NCI-H2081 (cell line): ENCODE results near the gene OR51B2.
A peak's percentile ranks its signal among the peaks of the same experiment; 100 is the strongest.
"Not testable (repeated sequence)": the region's sequence is repeated elsewhere in the genome, so short reads cannot be mapped to it uniquely, and the experiment has no call there.

ENCODE experiments used
- DNase-seq, 2 experiments: peaks; one replicate each; lab custom pipeline; 2025; lab: John Stamatoyannopoulos, UW

The OR51B2 gene

DNA sequence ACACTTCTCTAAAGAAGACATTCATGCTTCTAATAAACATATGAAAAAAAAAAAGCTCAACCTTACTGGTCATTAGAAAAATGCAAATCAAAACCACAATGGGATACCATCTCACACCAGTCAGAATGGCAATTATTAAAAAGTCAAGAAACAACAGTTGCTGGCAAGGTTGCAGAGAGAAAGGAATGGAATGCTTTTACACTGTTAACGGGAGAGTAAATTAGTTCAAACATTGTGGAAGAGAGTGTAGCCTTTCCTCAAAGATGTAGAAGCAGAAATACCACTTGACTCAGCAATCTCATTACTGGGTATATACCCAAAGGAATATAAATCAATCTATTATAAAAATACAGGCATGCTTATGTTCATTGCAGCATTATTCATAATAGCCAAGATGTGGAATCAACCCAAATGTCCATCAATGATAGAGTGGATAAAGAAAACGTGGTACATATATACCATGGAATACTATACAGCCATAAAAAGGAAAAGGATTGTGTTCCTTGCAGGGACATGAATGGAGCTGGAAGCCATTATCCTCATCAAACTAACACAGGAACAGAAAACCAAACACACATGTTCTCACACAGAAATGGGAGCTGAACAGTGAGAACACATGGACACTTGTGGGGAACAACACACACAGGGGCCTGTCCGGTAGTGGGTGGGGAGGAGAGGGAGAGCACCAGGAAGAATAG is 10.6 kb downstream of the OR51B2 start:
- not testable (repeated sequence) for DNase-seq

- DNase-seq, result no peak
These were observed 13.7 kb downstream of the OR51B2 start for GRCh38 chr11:5310423-5310822.

DNA sequence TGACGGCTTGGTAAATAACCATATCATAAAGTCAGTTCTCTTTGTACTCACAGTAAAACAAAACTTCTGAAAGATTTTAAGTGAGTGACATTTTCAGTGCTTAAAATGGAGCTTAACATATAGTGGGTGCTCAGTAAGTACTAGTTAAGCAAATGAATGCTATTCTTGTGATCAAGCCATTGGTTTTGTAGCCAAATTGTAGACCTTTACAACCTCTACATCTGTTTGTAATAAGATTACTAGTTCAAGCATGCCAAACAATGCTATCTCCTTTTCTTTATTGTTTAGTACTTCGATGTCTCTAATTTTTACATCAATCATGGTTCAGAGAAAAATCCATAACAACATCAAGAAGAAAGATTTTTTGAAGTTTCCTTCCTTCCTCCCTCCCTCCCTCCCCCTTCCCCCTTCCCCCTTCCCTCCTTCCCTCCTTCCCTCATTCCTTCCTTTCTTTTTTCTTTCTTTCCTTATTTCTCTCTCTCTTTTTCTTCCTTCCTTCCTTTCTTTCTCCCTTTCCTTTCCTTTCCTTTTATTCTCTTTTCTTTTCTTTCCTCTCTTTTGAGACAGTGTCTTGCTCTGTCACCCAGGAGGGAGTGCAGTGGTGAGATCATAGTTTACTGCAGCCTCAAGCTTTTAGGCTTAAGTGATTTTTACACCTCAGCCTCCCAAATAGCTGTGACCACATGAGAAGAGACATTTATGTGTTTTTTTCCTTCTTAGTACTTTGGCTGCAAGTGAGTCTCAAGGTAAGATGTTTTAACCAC is 16.7 kb downstream of the OR51B2 start:
- no peak for DNase-seq

DNA sequence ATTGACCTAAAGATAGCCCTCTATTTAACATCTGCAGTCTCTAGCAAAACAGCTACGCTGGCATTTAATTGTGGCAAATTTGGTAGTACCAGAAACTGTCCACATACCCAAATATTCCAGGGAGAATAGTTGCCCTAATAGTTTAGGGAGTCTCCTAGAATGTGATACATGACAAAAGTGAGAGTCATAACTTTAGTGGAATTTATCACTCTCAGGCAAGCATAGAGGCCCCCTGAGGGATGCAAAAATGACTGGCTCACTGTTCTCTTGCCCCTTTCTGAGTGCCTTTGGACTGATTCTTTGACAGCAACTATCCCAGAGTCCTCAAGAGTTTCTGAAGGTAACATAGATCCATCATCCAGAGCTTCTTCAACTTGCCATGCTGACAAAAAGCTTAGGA is 20.1 kb downstream of the OR51B2 start:
- DNase-seq, result no peak

DNA sequence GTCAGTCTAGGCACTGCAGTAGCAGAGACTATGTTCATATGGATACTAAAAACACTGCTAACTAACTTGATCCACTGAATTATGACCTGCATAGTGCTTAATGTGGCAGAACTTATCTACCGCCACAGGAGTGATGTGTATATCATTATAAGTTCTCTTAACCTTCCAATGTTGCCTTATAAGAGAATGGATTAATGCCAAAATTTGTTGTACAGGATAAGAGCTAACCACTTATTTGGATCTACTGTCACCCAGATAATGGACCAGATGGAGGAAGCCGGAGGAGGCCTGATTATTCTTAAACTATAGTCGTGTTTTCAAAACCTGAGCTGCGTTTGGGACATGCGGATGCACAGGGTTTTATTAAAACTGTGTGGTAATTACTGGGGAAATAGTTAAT is 20.5 kb downstream of the OR51B2 start:
- DNase-seq, result no peak

DNA sequence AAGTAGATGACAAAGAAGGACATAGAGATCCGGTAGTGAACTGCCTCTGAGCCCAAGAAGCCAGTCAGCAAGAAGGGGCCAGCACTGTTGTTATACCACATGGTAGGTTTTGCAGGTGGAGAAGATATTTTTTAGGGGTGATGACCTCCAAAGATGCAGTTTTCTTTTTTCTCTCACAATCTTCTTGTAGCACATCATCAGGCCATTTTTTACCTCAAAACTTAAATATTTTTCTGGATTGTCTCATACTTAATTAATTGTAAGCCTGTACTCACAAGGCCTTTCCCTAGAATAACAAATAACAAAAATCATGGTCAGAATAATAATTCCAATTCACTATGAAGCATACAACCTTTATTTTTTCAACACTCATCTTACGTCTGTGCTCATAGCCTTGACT is 22.3 kb downstream of the OR51B2 start, which contains the start of gene OR51B4:
OR51B4 (minus strand) TSS at position 101 of the 400 bp plus-strand sequence; CDS start at position 101, 0 bp downstream.
- no peak for DNase-seq

DNA sequence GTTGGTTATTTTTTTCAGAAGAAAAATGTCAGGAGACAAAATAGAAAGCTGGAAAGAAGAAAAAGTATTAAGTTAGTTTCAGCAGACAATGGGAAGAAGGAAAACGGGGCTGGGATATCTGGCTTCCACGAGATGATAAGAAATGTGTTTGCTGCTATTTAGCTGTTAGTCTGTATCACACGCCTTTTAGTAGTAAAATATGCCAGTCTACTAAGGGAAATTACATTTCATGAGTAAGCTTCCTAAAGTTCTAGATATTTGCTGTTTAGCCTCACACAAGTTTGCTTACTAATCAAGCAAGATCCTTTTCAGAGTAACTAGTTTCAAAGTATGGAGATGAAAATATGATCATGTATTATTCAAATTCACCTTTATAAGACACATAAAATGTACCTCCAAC is 23.8 kb downstream of the OR51B2 start:
- DNase-seq, result no peak

DNA sequence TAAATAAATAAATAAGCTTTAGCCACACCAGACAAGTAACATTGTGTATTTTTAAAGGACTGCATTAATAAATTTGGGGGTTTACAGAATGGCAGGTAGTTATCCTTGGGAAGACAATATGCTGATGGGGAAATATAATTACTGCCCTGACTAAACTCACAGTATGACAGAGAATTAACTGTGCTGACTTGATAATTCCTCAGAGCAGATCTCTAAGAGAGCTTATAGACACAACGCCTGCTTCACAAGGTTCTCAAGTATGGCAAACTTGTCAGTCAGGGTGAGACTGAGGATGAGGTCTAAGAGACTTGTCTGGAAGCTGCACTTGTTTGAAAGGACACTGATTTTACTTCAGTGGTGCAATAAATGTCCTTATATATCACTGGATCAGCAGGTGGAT is 25.6 kb downstream of the OR51B2 start:
- DNase-seq, result no peak

- DNase-seq, result no peak
These were observed 26.3 kb downstream of the OR51B2 start for GRCh38 chr11:5297721-5298323.

DNA sequence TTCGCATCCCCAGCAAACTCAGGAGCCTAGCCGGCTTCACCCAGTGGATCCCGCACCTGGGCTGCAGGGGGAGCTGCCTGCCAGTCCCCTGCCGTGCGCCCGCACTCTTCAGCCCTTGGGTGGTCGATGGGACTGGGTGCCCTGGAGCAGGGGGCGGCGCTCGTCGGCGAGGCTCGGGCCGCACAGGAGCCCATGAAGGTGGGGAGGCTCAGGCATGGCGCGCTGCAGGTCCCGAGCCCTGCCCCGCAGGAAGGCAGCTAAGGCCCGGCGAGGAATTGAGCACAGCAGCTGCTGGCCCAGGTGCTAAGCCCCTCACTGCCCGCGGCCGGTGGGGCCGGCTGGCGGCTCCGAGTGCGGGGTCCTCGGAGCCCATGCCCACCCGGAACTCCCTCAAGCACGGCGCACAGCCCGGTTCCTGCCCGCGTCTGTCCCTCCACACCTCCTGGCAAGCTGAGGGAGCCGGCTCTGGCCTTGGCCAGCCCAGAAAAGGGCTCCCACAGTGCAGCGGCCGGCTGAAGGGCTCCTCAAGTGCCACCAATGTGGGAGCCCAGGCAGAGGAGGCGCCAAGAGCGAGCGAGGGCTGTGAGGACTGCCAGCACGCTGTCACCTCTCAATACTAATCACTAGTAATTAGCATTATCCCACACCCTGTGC is 29.6 kb downstream of the OR51B2 start:
- not testable (repeated sequence) for DNase-seq

- DNase-seq, result peak in 1 of 2 experiments; percentile 2
These were observed 31.1 kb downstream of the OR51B2 start for GRCh38 chr11:5293028-5293427.

- DNase-seq, result no peak
These were observed 32.8 kb downstream of the OR51B2 start for GRCh38 chr11:5291207-5291838.

GRCh38 chr11:5290106-5290505 is 34.0 kb downstream of the OR51B2 start:
- no peak for DNase-seq

- DNase-seq, result no peak
These were observed 34.4 kb downstream of the OR51B2 start for GRCh38 chr11:5289696-5290095.

- no peak for DNase-seq
These were observed 35.1 kb downstream of the OR51B2 start for GRCh38 chr11:5288906-5289550.

DNA sequence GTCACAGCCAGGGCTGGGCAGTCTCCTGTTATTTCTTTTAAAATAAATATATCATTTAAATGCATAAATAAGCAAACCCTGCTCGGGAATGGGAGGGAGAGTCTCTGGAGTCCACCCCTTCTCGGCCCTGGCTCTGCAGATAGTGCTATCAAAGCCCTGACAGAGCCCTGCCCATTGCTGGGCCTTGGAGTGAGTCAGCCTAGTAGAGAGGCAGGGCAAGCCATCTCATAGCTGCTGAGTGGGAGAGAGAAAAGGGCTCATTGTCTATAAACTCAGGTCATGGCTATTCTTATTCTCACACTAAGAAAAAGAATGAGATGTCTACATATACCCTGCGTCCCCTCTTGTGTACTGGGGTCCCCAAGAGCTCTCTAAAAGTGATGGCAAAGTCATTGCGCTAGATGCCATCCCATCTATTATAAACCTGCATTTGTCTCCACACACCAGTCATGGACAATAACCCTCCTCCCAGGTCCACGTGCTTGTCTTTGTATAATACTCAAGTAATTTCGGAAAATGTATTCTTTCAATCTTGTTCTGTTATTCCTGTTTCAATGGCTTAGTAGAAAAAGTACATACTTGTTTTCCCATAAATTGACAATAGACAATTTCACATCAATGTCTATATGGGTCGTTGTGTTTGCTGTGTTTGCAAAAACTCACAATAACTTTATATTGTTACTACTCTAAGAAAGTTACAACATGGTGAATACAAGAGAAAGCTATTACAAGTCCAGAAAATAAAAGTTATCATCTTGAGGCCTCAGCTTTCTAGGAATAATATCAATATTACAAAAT is 35.8 kb downstream of the OR51B2 start:
- DNase-seq, result no peak

GRCh38 chr11:5286901-5287300 is 37.2 kb downstream of the OR51B2 start:
- DNase-seq, result no peak

DNA sequence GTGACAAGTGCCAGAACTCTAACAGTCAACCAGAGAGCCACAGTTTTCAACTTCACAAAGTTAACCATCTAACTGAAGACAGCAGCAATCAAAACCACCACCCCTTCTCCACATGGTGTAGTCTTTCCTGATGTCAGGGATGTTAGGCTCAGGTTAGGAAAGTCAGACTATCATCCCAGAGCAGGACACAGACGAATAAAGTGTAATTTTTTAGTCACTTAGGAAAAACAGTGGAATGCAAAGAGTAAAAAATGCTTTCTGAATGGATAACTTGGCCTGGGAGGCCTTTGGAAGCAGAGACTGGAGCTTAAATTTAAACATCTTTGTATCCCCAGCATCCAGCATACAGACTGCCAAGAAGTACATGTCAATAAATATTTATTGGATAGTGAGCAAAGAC is 37.7 kb downstream of the OR51B2 start:
- no peak for DNase-seq

DNA sequence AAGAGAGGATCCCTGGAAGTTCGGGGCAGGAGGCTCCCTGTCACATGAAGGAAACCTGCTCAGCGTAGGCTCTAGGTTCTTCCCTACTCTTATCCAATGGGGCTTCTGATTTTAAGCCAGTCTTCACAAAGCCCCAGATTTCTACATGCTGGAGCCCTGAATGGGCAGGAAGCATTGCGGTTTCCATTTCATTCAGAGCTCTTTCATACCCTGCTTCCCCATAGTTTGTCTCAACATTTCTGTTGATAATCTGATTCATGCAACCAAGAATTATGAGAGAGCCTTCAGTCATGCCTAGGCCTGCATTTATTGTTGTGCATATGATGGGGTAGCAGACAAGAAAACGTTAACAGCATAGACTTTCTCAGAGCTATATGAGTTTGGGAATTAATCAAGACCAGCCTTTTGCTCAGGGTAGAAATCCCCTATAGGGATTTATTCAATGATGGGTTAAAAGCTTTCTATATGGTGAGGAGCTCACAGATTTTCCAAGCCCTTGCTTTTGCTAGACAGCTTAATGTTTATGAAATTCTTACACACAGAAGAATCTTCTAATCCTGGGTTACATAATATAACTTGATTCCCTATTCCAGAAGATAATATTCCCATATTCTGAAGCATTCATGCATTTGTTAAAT is 38.3 kb downstream of the OR51B2 start:
- DNase-seq, result no peak

DNA sequence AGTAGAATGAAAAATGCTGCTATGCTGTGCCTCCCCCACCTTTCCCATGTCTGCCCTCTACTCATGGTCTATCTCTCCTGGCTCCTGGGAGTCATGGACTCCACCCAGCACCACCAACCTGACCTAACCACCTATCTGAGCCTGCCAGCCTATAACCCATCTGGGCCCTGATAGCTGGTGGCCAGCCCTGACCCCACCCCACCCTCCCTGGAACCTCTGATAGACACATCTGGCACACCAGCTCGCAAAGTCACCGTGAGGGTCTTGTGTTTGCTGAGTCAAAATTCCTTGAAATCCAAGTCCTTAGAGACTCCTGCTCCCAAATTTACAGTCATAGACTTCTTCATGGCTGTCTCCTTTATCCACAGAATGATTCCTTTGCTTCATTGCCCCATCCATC is 39.5 kb downstream of the OR51B2 start:
- no peak for DNase-seq
